ENCODE results near the gene TBC1D22A.

The TBC1D22A gene

GRCh38 chr22:47106806-47107205, 344.4 kb downstream of the TBC1D22A start:
- Histone ChIP-seq H3K4me3 (no peak overlapping the region), H3K9me3 (no peaks in the 10 kb centered on the region), H3K4me1 (no peaks in the 10 kb centered on the region), H3K27me3 (no peaks in the 10 kb centered on the region), H3K36me3 (peaks cover 4 to 9% (median 5%) of the 10 kb centered on the region in 3 donors), H3K27ac (no peak overlapping the region)
- no peak for TF ChIP-seq CTCF (IDR thresholded peaks at IDR 0.05)
- intact Hi-C loops (cut with DNase I; ENCODE audit: low total_unique reads): no loop called here
- no peak for DNase-seq

GRCh38 chr22:47107431-47107830, 345.0 kb downstream of the TBC1D22A start:
- intact Hi-C loops (cut with DNase I; ENCODE audit: low total_unique reads): no loop called here
- TF ChIP-seq CTCF (IDR thresholded peaks at IDR 0.05): no peak
- no peaks in the 10 kb centered on the region for H3K4me1 ChIP-seq
- H3K4me3 ChIP-seq: no peak overlapping the region
- DNase-seq: no peak
- no peaks in the 10 kb centered on the region for H3K9me3 ChIP-seq
- peaks cover 8 to 16% (median 9%) of the 10 kb centered on the region in 3 donors for H3K36me3 ChIP-seq
- no peaks in the 10 kb centered on the region for H3K27me3 ChIP-seq
- H3K27ac ChIP-seq: no peak overlapping the region

- intact Hi-C loops (cut with DNase I; ENCODE audit: low total_unique reads): no loop called here
- no peak overlapping the region for H3K27ac ChIP-seq
- TF ChIP-seq CTCF (IDR thresholded peaks at IDR 0.05): no peak
Observed at GRCh38 chr22:47110817-47111443, 348.5 kb downstream of the TBC1D22A start.

GRCh38 chr22:47111626-47112581, 349.5 kb downstream of the TBC1D22A start:
- H3K36me3 ChIP-seq: peaks cover 8 to 28% (median 16%) of the 10 kb centered on the region in 3 donors
- H3K27ac ChIP-seq: no peak overlapping the region
- no peaks in the 10 kb centered on the region for H3K27me3 ChIP-seq
- peak in 1 of 2 donors; percentile 62 for DNase-seq
- no peak for TF ChIP-seq CTCF (IDR thresholded peaks at IDR 0.05)
- intact Hi-C loops (cut with DNase I; ENCODE audit: low total_unique reads): no loop called here
- no peak overlapping the region for H3K4me3 ChIP-seq
- H3K4me1 ChIP-seq: no peaks in the 10 kb centered on the region
- no peaks in the 10 kb centered on the region for H3K9me3 ChIP-seq

More at GRCh38 chr22:47110817-47111443, 348.5 kb downstream of the TBC1D22A start:
- Histone ChIP-seq H3K4me3 (no peak overlapping the region), H3K27me3 (no peaks in the 10 kb centered on the region), H3K9me3 (no peaks in the 10 kb centered on the region), H3K4me1 (no peaks in the 10 kb centered on the region), H3K36me3 (peaks cover 8 to 28% (median 16%) of the 10 kb centered on the region in 3 donors)
- peak in 1 of 2 donors; percentile 33 for DNase-seq

- peak in 1 of 2 donors; percentile 47 for DNase-seq
- H3K4me3 ChIP-seq: no peak overlapping the region
- peaks cover 8 to 28% (median 16%) of the 10 kb centered on the region in 3 donors for H3K36me3 ChIP-seq
- no peak overlapping the region for H3K27ac ChIP-seq
- intact Hi-C loops (cut with DNase I; ENCODE audit: low total_unique reads): no loop called here
- H3K4me1 ChIP-seq: no peaks in the 10 kb centered on the region
- no peaks in the 10 kb centered on the region for H3K27me3 ChIP-seq
- no peaks in the 10 kb centered on the region for H3K9me3 ChIP-seq
- no peak for TF ChIP-seq CTCF (IDR thresholded peaks at IDR 0.05)
Observed at GRCh38 chr22:47112582-47112965, 350.1 kb downstream of the TBC1D22A start.
